Uterus (tissue), 4 donors: ENCODE measurements around the gene ATF5. TPM values are rescaled to one million over a fixed set of nuclear protein-coding genes. Genes with fewer than 3 reads are reported as not detected.

ENCODE experiments used
- DNase-seq, 2 donors: peaks; one replicate each; pipeline ENCODE4 v3.0.0-alpha.2; 2019 to 2020
- H3K27ac ChIP-seq, 2 donors: fragments of 200-600 bp; sonication (generic); 1 replicate in 1 of 2; 2 replicates in 1 of 2; pipeline ENCODE4 v1.5.1; 2016 to 2018
- H3K27me3 ChIP-seq, 2 donors: fragments of 200-600 bp; sonication (generic); one replicate each; pipeline ENCODE4 v1.5.1; 2018 to 2019; ENCODE audit warnings: control low read depth in 1 of 2
- H3K36me3 ChIP-seq, 2 donors: fragments of 200-600 bp; sonication (generic); one replicate each; pipeline ENCODE4 v1.5.1; 2019; ENCODE audit warnings: control low read depth in 1 of 2
- H3K4me1 ChIP-seq, 2 donors: fragments of 200-600 bp; sonication (generic); one replicate each; pipeline ENCODE4 v1.5.1; 2018 to 2019; ENCODE audit warnings: control low read depth in 1 of 2
- H3K4me3 ChIP-seq, 2 donors: fragments of 200-600 bp; sonication (generic); 1 replicate in 1 of 2; 2 replicates in 1 of 2; pipeline ENCODE4 v1.5.1; 2018 to 2019; ENCODE audit warnings: mild to moderate bottlenecking in 1 of 2
- H3K9me3 ChIP-seq, 2 donors: fragments of 200-600 bp; sonication (generic); one replicate each; pipeline ENCODE4 v1.5.1; 2019; ENCODE audit warnings: control low read depth in 1 of 2
- CTCF ChIP-seq, 4 experiments: fragments of 200-600 bp in 2 of 4; fragments of 450-650 bp in 2 of 4; sonication (generic) in 2 of 4; IDR thresholded peaks; one replicate each; pipeline ENCODE4 v1.5.1; 2016 to 2019; ENCODE audit warnings: antibody characterized with exemption in 4 of 4, mild to moderate bottlenecking in 2 of 4, moderate library complexity in 1 of 4
- POLR2A ChIP-seq, 2 donors: fragments of 450-650 bp; IDR thresholded peaks; one replicate each; pipeline ENCODE4 v1.6.1; 2016; ENCODE audit warnings: antibody characterized with exemption in 2 of 2, mild to moderate bottlenecking in 1 of 2, moderate library complexity in 1 of 2
- intact Hi-C: fragments of 100-400 bp; cut with DNase I; formaldehyde crosslinking; loops from one replicate; pipeline ENCODE4 v1.15.1; 2023; ENCODE audit warnings: low total_unique reads
- total RNA-seq, 4 donors: library from RNA; depleted of rRNA in 3 of 4; stranded (reverse); fragments of >200 nt in 3 of 4; gene quantifications; one replicate each; pipeline versions ENCODE4 v1.1.0 to v1.2.4, GENCODE V29; 2014 to 2023
- donor health status: DM: yes; HTN: yes; CAD: no.

ATF5 gene
- total RNA-seq, 4 donors from 2014 or later, result 2.1 to 10.0 (median 3.6) TPM; not detected in 1

- Histone ChIP-seq H3K9me3 (no peaks in the 10 kb centered on the region), H3K4me1 (no peaks in the 10 kb centered on the region), H3K27me3 (no peaks in the 10 kb centered on the region), H3K27ac (no peak overlapping the region), H3K4me3 (no peak overlapping the region), H3K36me3 (no peaks in the 10 kb centered on the region)
- DNase-seq, result no peak
- TF ChIP-seq CTCF (IDR thresholded peaks at IDR 0.05), result no peak
- no peak for TF ChIP-seq POLR2A (IDR thresholded peaks at IDR 0.05)
- intact Hi-C loops, result no loop called here
Observed at GRCh38 chr19:49894011-49894664, 34.9 kb upstream of the ATF5 start.

GRCh38 chr19:49894879-49895565, 34.0 kb upstream of the ATF5 start:
- Histone ChIP-seq H3K4me3 (no peak overlapping the region), H3K4me1 (no peaks in the 10 kb centered on the region), H3K27ac (no peak overlapping the region), H3K36me3 (no peaks in the 10 kb centered on the region), H3K9me3 (no peaks in the 10 kb centered on the region), H3K27me3 (no peaks in the 10 kb centered on the region)
- TF ChIP-seq POLR2A (IDR thresholded peaks at IDR 0.05), result no peak
- TF ChIP-seq CTCF (IDR thresholded peaks at IDR 0.05), result no peak
- no peak for DNase-seq
- intact Hi-C loops, result no loop called here

- intact Hi-C loops, result no loop called here
- no peak for DNase-seq
- no peaks in the 10 kb centered on the region for H3K27me3 ChIP-seq
- TF ChIP-seq POLR2A (IDR thresholded peaks at IDR 0.05) (no peak), CTCF (IDR thresholded peaks at IDR 0.05) (no peak)
- no peak overlapping the region for H3K4me3 ChIP-seq
- no peaks in the 10 kb centered on the region for H3K9me3 ChIP-seq
- H3K27ac ChIP-seq, result no peak overlapping the region
- no peaks in the 10 kb centered on the region for H3K36me3 ChIP-seq
- no peaks in the 10 kb centered on the region for H3K4me1 ChIP-seq
Observed at GRCh38 chr19:49895566-49896297, 33.3 kb upstream of the ATF5 start.

- no peaks in the 10 kb centered on the region for H3K9me3 ChIP-seq
- peak within 1 kb of the TSS; percentile 66 to 68 for H3K27ac ChIP-seq
- DNase-seq, result no peak
- intact Hi-C loops, result no loop called here
- H3K4me3 ChIP-seq, result no peak within 1 kb of the TSS
- TF ChIP-seq POLR2A (IDR thresholded peaks at IDR 0.05) (no peak), CTCF (IDR thresholded peaks at IDR 0.05) (no peak)
- no peaks in the 10 kb centered on the region for H3K27me3 ChIP-seq
- H3K36me3 ChIP-seq, result no peaks in the 10 kb centered on the region
- no peaks in the 10 kb centered on the region for H3K4me1 ChIP-seq
Observed at GRCh38 chr19:49896863-49897621, 32.0 kb upstream of the ATF5 start, which contains the start of gene IL4I1. TSS of gene IL4I1 (minus strand) at chr19:49896887. CDS start at chr19:49896160, 727 bp downstream.
